Smooth muscle cell of the pulmonary artery (primary cell): ENCODE results near the gene BPIFB3. TPM values are rescaled to one million over a fixed set of nuclear protein-coding genes. Genes with fewer than 3 reads are reported as not detected.

Source experiments
- total RNA-seq: library from RNA; depleted of rRNA; stranded (reverse); fragments of >200 nt; gene quantifications from 2 replicates; pipeline ENCODE4 v1.2.3, GENCODE V29; 2014

Gene BPIFB3, protein sequence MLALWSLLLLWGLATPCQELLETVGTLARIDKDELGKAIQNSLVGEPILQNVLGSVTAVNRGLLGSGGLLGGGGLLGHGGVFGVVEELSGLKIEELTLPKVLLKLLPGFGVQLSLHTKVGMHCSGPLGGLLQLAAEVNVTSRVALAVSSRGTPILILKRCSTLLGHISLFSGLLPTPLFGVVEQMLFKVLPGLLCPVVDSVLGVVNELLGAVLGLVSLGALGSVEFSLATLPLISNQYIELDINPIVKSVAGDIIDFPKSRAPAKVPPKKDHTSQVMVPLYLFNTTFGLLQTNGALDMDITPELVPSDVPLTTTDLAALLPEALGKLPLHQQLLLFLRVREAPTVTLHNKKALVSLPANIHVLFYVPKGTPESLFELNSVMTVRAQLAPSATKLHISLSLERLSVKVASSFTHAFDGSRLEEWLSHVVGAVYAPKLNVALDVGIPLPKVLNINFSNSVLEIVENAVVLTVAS
- total RNA-seq, result not detected in 2 replicates

GRCh38 chr20:33053291-33054106, at the start of gene BPIFB3:
Gene BPIFB3 (plus strand): TSS chr20:33053903. CDS start chr20:33055436, 1,533 bp downstream.

GRCh38 chr20:33004141-33004751, 49.5 kb upstream of the BPIFB3 start, which contains the start of gene SUN5:
Gene SUN5 (minus strand): TSS chr20:33004433. CDS start chr20:33004340, 93 bp downstream.

GRCh38 chr20:33007376-33008335, 46.0 kb upstream of the BPIFB3 start, which contains the start of gene BPIFB2:
Gene BPIFB2 (plus strand): TSS chr20:33007704. CDS start chr20:33008575, 871 bp downstream.

DNA sequence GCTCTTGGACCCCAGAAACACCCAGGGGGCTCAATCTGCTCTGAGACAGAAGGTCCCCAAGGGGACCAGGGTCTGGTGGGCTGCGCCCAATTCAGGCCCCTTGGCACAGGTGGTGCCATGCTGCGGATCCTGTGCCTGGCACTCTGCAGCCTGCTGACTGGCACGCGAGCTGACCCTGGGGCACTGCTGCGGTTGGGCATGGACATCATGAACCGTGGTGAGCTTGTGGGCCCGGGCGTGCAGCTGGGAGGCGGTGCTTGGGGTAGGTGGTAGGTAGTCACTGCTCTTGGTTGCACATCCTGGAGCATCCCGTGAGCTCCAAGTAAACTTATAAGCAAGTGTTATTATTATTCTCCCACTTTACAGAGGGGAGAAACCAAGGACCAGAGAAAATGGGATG, 22.2 kb upstream of the BPIFB3 start, which contains the start of gene BPIFB6:
TSS of gene BPIFB6 (plus strand) at position 118 of the 400 bp plus-strand sequence. CDS start at position 118, 0 bp downstream.

GRCh38 chr20:33079259-33079658, 25.6 kb downstream of the BPIFB3 start, which contains the start of gene BPIFB4:
Gene BPIFB4 (plus strand): TSS chr20:33079643. CDS start chr20:33081527, 1,884 bp downstream.

Other genes starting within 250 kb of the BPIFB3 start
- 74.8 and 79.7 TPM in 2 replicates for gene MAPRE1, start 233.9 kb upstream of the BPIFB3 start, total RNA-seq
- gene EFCAB8, start 195.0 kb upstream of the BPIFB3 start, total RNA-seq, result 0.33 TPM in 1 of 2 replicates, not detected in the other
- not detected in 2 replicates for gene SUN5, start 49.5 kb upstream of the BPIFB3 start, total RNA-seq
- gene BPIFB2, start 46.2 kb upstream of the BPIFB3 start, total RNA-seq, result not detected in 2 replicates
- gene BPIFB6, start 22.3 kb upstream of the BPIFB3 start, total RNA-seq, result not detected in 2 replicates
- gene BPIFB4, start 25.7 kb downstream of the BPIFB3 start, total RNA-seq, result not detected in 2 replicates
- not detected in 2 replicates for gene BPIFA2, start 114.3 kb downstream of the BPIFB3 start, total RNA-seq
- gene BPIFA3, start 163.4 kb downstream of the BPIFB3 start, total RNA-seq, result not detected in 2 replicates
- not detected in 2 replicates for gene BPIFA1, start 182.1 kb downstream of the BPIFB3 start, total RNA-seq
- 0.07 TPM in 1 of 2 replicates, not detected in the other for gene BPIFB1, start 229.3 kb downstream of the BPIFB3 start, total RNA-seq